HepG2 (cell line): ENCODE measurements around the gene CACNA1G. TPM values are rescaled to one million over a fixed set of nuclear protein-coding genes. Genes with fewer than 3 reads are reported as not detected.
A peak's percentile ranks its signal among the peaks of the same experiment; 100 is the strongest.

Experiments used
- ARNT2 ChIP-seq: sonication (generic); formaldehyde crosslinking; IDR thresholded peaks from 2 replicates; pipeline ENCODE4 v1.8.0; 2022; ENCODE audit warnings: mild to moderate bottlenecking, low read depth, missing genetic modification reagents, moderate library complexity
- DMAP1 ChIP-seq: IDR thresholded peaks from 2 replicates; pipeline ENCODE4 v1.6.1; 2016
- FOXA1 ChIP-seq, 2 experiments: fragments of 450-650 bp in 1 of 2; sonication (generic) in 1 of 2; formaldehyde crosslinking in 1 of 2; IDR thresholded peaks; 2 replicates each; pipeline versions ENCODE4 v1.4.0 to v1.6.1; 2016 to 2020; ENCODE audit warnings: missing genetic modification reagents in 1 of 2
- HOXA7 ChIP-seq: sonication (generic); formaldehyde crosslinking; IDR thresholded peaks from 2 replicates; pipeline ENCODE4 v1.8.1; 2022; ENCODE audit warnings: mild to moderate bottlenecking, missing genetic modification reagents, moderate library complexity
- IRF1 ChIP-seq: sonication (generic); formaldehyde crosslinking; IDR thresholded peaks from 2 replicates; pipeline ENCODE4 v1.4.0; 2020; ENCODE audit warnings: low read depth, mild to moderate bottlenecking, missing genetic modification reagents
- NBN ChIP-seq: fragments of 450-650 bp; conservative IDR thresholded peaks from 2 replicates; pipeline ENCODE4 v1.6.1; 2017
- POLR2G ChIP-seq: fragments of 200-400 bp; formaldehyde crosslinking; IDR thresholded peaks from 2 replicates; pipeline ENCODE4 v1.6.1; 2018; ENCODE audit warnings: mild to moderate bottlenecking, low read depth, low read length, moderate library complexity
- SNAI1 ChIP-seq: sonication (generic); formaldehyde crosslinking; IDR thresholded peaks from 2 replicates; pipeline ENCODE4 v1.5.0; 2020; ENCODE audit warnings: mild to moderate bottlenecking, missing genetic modification reagents, borderline replicate concordance
- UBTF ChIP-seq: sonication (generic); formaldehyde crosslinking; IDR thresholded peaks from 2 replicates; pipeline ENCODE4 v1.4.0; 2020; ENCODE audit warnings: mild to moderate bottlenecking, missing genetic modification reagents
- ZBTB4 ChIP-seq: sonication (generic); formaldehyde crosslinking; IDR thresholded peaks from 2 replicates; pipeline ENCODE4 v1.4.0; 2020; ENCODE audit warnings: missing genetic modification reagents, mild to moderate bottlenecking, borderline replicate concordance
- ZNF121 ChIP-seq: sonication (generic); formaldehyde crosslinking; IDR thresholded peaks from 2 replicates; pipeline ENCODE4 v1.5.0; 2020; ENCODE audit warnings: mild to moderate bottlenecking, missing genetic modification reagents
- ZNF335 ChIP-seq: sonication (generic); formaldehyde crosslinking; IDR thresholded peaks from 2 replicates; pipeline ENCODE4 v1.4.0; 2020; ENCODE audit warnings: missing genetic modification reagents
- ZNF607 ChIP-seq: sonication (generic); formaldehyde crosslinking; IDR thresholded peaks from 2 replicates; pipeline ENCODE4 v1.5.1; 2020; ENCODE audit warnings: missing genetic modification reagents, mild to moderate bottlenecking, borderline replicate concordance
- polyA plus RNA-seq, 8 experiments: library from polyadenylated mRNA; depleted of rRNA in 3 of 8; stranded (reverse) in 7 of 8; unstranded in 1 of 8; fragments of >200 nt; fragmentation: Illumina TruSeq in 4 of 8; extraction: Trizol in 4 of 8; gene quantifications; 2 replicates each; pipeline versions ENCODE4 v1.2.1 to v1.2.3, GENCODE V29; 2011 to 2016; ENCODE audit warnings: low read depth in 4 of 8, missing spikeins in 1 of 8, mixed read lengths in 1 of 8; ENCODE audit not compliant: insufficient read depth in 1 of 8
- total RNA-seq, 5 experiments: library from RNA; depleted of rRNA; stranded (reverse); fragments of >200 nt; fragmentation: Illumina TruSeq; extraction: Trizol; gene quantifications; 2 replicates each; pipeline ENCODE4 v1.2.3, GENCODE V29; 2016; ENCODE audit warnings: low read depth in 1 of 5

The CACNA1G gene
- total and polyA plus RNA-seq, 2 of the 13 experiments (the other 11 are each of a cell fraction or from before 2014, with no cell fraction given): 0.02 TPM; not detected in 1

GRCh38 chr17:50635732-50635981 lies 75.1 kb downstream of the CACNA1G start (continued):
- TF ChIP-seq UBTF (CRISPR knock-in tag) (no peak), ZNF335 (CRISPR knock-in tag) (0 out of 2 replicates have a peak, but pooled peaks have one; percentile 39), POLR2G (peak; percentile 15; the same call in 1 of the 2 replicates), HOXA7 (CRISPR knock-in tag) (no peak), ZNF607 (CRISPR knock-in tag) (0 out of 2 replicates have a peak, but pooled peaks have one; percentile 21), FOXA1 (IDR thresholded peaks at IDR 0.05) (no peak), FOXA1 (CRISPR knock-in tag; IDR thresholded peaks at IDR 0.05) (no peak), ZNF121 (CRISPR knock-in tag) (peak; percentile 91), DMAP1 (CRISPR knock-in tag) (peak; percentile 20; the same call in 1 of the 2 replicates), ARNT2 (peak; percentile 9; the same call in 1 of the 2 replicates), SNAI1 (CRISPR knock-in tag) (0 out of 2 replicates have a peak, but pooled peaks have one; percentile 39), ZBTB4 (no peak), IRF1 (no peak), NBN (no peak)
